Neural cell (in vitro differentiated cells): ENCODE data around the gene EBF3. TPM values are rescaled to one million over a fixed set of nuclear protein-coding genes. Genes with fewer than 3 reads are reported as not detected.

ENCODE experiments used
- H2AFZ ChIP-seq: fragments of 200-600, 300-800 bp; sonication (generic), shearing (Covaris generic); 2 replicates; pipeline ENCODE4 v1.6.0; 2014; ENCODE audit warnings: low read depth, mild to moderate bottlenecking, antibody characterized with exemption, low read length, moderate library complexity
- H3F3A ChIP-seq: fragments of 200-600 bp; shearing (Covaris generic); 2 replicates; pipeline ENCODE4 v1.6.1; 2016; ENCODE audit warnings: mild to moderate bottlenecking, moderate library complexity, mixed read lengths, antibody characterized with exemption, low read length; ENCODE audit not compliant: insufficient read depth, poor library complexity, severe bottlenecking
- H3K27ac ChIP-seq: fragments of 200-600, 300-800 bp; sonication (generic), shearing (Covaris generic); 2 replicates; pipeline ENCODE4 v1.5.1; 2014; ENCODE audit warnings: mild to moderate bottlenecking, low read length, moderate library complexity
- H3K27me3 ChIP-seq: fragments of 300-800, 200-600 bp; sonication (generic), shearing (Covaris generic); 2 replicates; pipeline ENCODE4 v1.6.0; 2014; ENCODE audit warnings: mild to moderate bottlenecking, low read depth, low read length, moderate library complexity; ENCODE audit not compliant: insufficient read depth
- H3K36me3 ChIP-seq: fragments of 300-800, 200-600 bp; sonication (generic), shearing (Covaris generic); 2 replicates; pipeline ENCODE4 v1.5.1; 2014; ENCODE audit warnings: mild to moderate bottlenecking, antibody characterized with exemption, low read length, moderate library complexity; ENCODE audit not compliant: insufficient read depth
- H3K4me2 ChIP-seq: fragments of 300-800, 200-600 bp; sonication (generic), shearing (Covaris generic); 2 replicates; pipeline ENCODE4 v1.6.0; 2014; ENCODE audit warnings: mild to moderate bottlenecking, low read length
- H3K4me3 ChIP-seq: fragments of 300-800, 200-600 bp; sonication (generic), shearing (Covaris generic); 2 replicates; pipeline ENCODE4 v1.5.1; 2014; ENCODE audit warnings: mild to moderate bottlenecking, low read length, moderate library complexity
- H3K79me2 ChIP-seq: fragments of 200-600 bp; shearing (Covaris generic); replicated peaks from 2 replicates; pipeline ENCODE4 v1.6.0; 2014; ENCODE audit warnings: mild to moderate bottlenecking, low read length, moderate library complexity; ENCODE audit not compliant: insufficient read depth
- H3K9ac ChIP-seq: fragments of 300-800, 200-600 bp; sonication (generic), shearing (Covaris generic); 2 replicates; pipeline ENCODE4 v1.6.1; 2016; ENCODE audit warnings: mild to moderate bottlenecking, low read length, mixed read lengths
- H3K9me2 ChIP-seq: fragments of 200-600 bp; shearing (Covaris generic); 2 replicates; pipeline ENCODE4 v1.6.1; 2016; ENCODE audit warnings: mild to moderate bottlenecking, low read length, mixed read lengths; ENCODE audit not compliant: insufficient read depth
- H3K9me3 ChIP-seq: fragments of 200-600, 300-800 bp; sonication (generic), shearing (Covaris generic); 2 replicates; pipeline ENCODE4 v1.6.1; 2016; ENCODE audit warnings: mild to moderate bottlenecking, mixed run types, low read length, moderate library complexity, mixed read lengths
- H4K20me1 ChIP-seq: fragments of 200-600 bp; shearing (Covaris generic); 2 replicates; pipeline ENCODE4 v1.6.1; 2016; ENCODE audit warnings: mild to moderate bottlenecking, mixed run types; ENCODE audit not compliant: insufficient read depth
- CTCF ChIP-seq: fragments of 450-650 bp; IDR thresholded peaks from 2 replicates; pipeline ENCODE4 v1.5.1; 2014; ENCODE audit warnings: antibody characterized with exemption, mild to moderate bottlenecking, moderate library complexity; ENCODE audit not compliant: poor library complexity, severe bottlenecking
- EP300 ChIP-seq: fragments of 450-650 bp; conservative IDR thresholded peaks from 2 replicates; pipeline ENCODE4 v1.6.1; 2014; ENCODE audit warnings: antibody characterized with exemption, mild to moderate bottlenecking, moderate library complexity; ENCODE audit not compliant: poor library complexity, severe bottlenecking
- EZH2 ChIP-seq: fragments of 200-600, 300-800 bp; shearing (Covaris generic), sonication (generic); IDR thresholded peaks from 2 replicates; pipeline ENCODE4 v1.6.1; 2014; ENCODE audit warnings: antibody characterized with exemption, low read length, borderline replicate concordance, mild to moderate bottlenecking; ENCODE audit not compliant: insufficient read depth, poor library complexity, severe bottlenecking
- MXI1 ChIP-seq: fragments of 450-650 bp; conservative IDR thresholded peaks from 2 replicates; pipeline ENCODE4 v1.6.1; 2014; ENCODE audit warnings: antibody characterized with exemption, mild to moderate bottlenecking; ENCODE audit not compliant: poor library complexity, severe bottlenecking
- POLR2AphosphoS5 ChIP-seq: IDR thresholded peaks from 2 replicates; pipeline ENCODE4 v1.6.1; 2012
- RAD21 ChIP-seq: fragments of 450-650 bp; conservative IDR thresholded peaks from 2 replicates; pipeline ENCODE4 v1.6.1; 2014; ENCODE audit warnings: antibody characterized with exemption, mild to moderate bottlenecking, moderate library complexity
- REST ChIP-seq: IDR thresholded peaks from 2 replicates; pipeline ENCODE4 v1.6.1; 2012; ENCODE audit warnings: borderline replicate concordance
- SMC3 ChIP-seq: fragments of 450-650 bp; conservative IDR thresholded peaks from 2 replicates; pipeline ENCODE4 v1.6.1; 2014; ENCODE audit warnings: antibody characterized with exemption, mild to moderate bottlenecking, moderate library complexity; ENCODE audit not compliant: poor library complexity
- TAF1 ChIP-seq: IDR thresholded peaks from 2 replicates; pipeline ENCODE4 v1.6.1; 2012; ENCODE audit warnings: low read depth
- polyA plus RNA-seq: library from polyadenylated mRNA; depleted of rRNA; stranded (reverse); fragments of >200 nt; gene quantifications from 2 replicates; pipeline ENCODE4 v1.2.3, GENCODE V29; 2014

EBF3 gene
- polyA plus RNA-seq, 1 donor from 2014 or later: 0.38 TPM

GRCh38 chr10:129916506-129916995 lies 47.5 kb downstream of the EBF3 start:
- no peaks in the 10 kb centered on the region for H3K9me3 ChIP-seq
- no peak overlapping the region for H3K9ac ChIP-seq
- H3K27me3 ChIP-seq: no peaks in the 10 kb centered on the region
- H2AFZ ChIP-seq: no peak overlapping the region
- H3K4me2 ChIP-seq: no peak overlapping the region
- no peaks in the 10 kb centered on the region for H3K9me2 ChIP-seq
- H3K4me3 ChIP-seq: no peak overlapping the region
- TF ChIP-seq SMC3 (no peak), POLR2AphosphoS5 (no peak), EZH2 (no peak), EP300 (no peak), CTCF (no peak), RAD21 (no peak), REST (no peak), MXI1 (no peak), TAF1 (no peak)
- H3F3A ChIP-seq: no peaks in the 10 kb centered on the region
- H4K20me1 ChIP-seq: no peaks in the 10 kb centered on the region
- H3K36me3 ChIP-seq: no peaks in the 10 kb centered on the region
- no peak overlapping the region for H3K27ac ChIP-seq
- no peaks in the 10 kb centered on the region for H3K79me2 ChIP-seq

- Histone ChIP-seq H3K4me3 (no peak overlapping the region), H3K79me2 (no peaks in the 10 kb centered on the region), H3K9me3 (no peaks in the 10 kb centered on the region)
Measured at GRCh38 chr10:129915526-129916378, 48.3 kb downstream of the EBF3 start.

More at GRCh38 chr10:129915526-129916378, 48.3 kb downstream of the EBF3 start:
- H3F3A ChIP-seq: no peaks in the 10 kb centered on the region
- no peak overlapping the region for H3K27ac ChIP-seq
- H3K9me2 ChIP-seq: no peaks in the 10 kb centered on the region
- no peak overlapping the region for H3K9ac ChIP-seq
- H2AFZ ChIP-seq: no peak overlapping the region
- TF ChIP-seq MXI1 (no peak), RAD21 (no peak)
- H4K20me1 ChIP-seq: no peaks in the 10 kb centered on the region
- H3K27me3 ChIP-seq: no peaks in the 10 kb centered on the region
- no peaks in the 10 kb centered on the region for H3K36me3 ChIP-seq
- H3K4me2 ChIP-seq: no peak overlapping the region
